ENCODE measurements around the gene LETM1.

LETM1 gene

DNA sequence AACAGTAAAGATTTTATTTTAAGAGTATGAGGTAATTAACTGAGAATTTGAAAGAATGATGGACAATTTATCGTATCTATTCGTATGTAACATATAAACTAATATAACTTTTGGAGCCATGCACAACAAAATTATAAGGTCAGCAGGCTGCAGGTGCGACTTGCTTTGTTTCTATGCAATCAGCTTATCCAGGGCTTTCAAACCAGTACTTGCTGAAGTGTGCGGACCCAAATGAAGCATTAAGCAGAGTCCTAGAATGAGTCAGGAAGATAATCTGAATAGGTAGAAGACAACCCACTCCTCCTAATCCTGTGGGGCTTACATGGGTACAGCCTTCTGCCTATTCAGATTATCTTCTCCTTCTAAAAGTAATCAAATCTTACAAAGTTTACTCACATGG lies 17.3 kb upstream of the LETM1 start:
- DNase-seq (ENCODE audit: extremely low read depth in 1 of 2, low read depth in 1 of 2): no peak

DNA sequence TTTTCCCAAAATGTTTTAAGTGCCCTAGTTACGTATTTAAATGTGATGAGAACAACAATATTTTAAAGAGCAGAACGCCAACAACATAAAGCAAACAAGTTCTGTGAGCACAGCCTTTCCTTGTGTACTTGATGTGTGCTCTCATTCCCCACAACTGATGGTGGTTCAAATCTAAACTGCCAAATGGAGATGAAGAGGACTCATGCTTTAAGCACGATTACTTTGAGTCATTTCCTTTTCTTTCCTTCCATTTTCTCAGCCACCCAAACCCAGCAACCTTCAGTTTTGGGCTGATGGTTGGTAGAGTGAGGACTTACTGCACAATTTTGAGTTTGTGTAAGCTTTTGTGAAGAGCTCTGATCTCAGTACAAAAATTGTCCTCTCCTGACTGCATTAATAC lies 16.9 kb upstream of the LETM1 start:
- no peak for DNase-seq (ENCODE audit: extremely low read depth in 1 of 2, low read depth in 1 of 2)

DNA sequence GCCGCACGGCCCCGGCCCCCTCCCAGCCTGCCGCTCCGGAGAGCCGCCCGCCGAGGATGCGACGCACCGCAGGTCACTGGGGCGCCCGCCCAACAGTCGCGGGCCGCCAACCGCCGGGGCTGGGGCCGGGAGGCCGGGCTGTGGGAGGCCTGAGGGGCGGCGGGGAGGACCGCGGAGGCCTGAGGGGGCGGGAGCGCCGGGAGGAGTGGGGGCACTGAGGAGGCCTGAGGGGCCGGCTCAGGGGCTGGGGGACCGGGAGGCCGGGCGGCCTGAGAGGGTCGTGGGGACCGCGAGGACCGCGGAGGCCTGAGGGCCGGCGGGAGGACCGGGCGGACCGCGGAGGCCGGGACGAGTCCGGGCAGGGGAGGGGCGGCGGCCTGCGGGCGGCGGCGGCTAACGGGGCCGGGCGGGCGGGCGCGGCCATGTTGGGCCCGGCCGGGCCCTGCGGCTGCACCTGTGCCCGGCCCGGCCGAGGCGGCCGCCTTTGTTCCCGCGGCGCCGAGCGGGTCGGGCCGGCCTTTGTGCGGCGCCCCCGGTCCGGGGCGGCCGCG lies 15.6 kb upstream of the LETM1 start:
- no peak for DNase-seq (ENCODE audit: extremely low read depth in 1 of 2, low read depth in 1 of 2)

DNA sequence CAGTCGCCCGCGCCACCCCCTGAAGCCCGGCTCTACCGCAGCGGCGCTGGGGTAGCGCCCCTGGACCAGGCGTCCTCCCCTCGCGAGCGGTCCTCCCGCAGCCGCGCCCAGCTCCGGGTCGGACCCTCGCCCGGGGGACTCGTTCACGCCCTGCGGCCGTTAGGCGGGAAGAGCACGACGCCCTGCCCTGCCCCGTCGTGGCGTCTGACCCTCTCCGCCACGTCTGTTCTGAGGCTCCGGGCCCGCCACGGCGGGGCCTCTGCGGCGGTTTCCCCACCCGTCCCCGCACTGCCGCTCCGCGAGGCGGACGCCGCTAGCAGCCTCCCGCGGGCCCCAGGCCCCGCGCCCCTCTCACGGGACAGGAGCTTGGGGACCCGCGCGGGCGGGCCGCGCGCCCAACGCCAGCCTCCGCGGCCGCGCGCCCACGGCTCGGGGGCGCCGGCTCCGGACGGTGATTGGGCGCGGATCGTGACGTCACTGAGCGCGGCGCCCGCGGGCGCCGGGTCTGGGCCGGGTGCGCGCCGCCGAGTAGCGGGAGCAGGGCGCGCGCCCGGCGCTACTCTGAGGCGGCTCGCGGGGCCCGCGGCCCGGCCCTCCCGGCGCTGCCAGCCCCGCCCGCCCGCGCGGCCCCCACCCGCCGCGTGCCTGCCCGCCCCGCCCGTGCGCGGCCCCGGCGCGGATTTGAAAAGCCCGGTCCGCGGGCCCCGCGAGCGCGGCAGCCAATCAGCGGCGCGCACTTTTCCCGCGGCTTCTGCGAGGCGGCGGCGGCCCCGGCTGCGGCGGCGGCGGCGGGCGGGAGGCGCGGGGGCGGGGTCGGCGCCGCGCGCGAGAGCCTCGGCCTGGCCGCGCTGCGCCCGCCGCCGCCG lies 14.9 kb upstream of the LETM1 start, which contains the start of gene NSD2:
NSD2 (plus strand) TSS at position 816 of the 866 bp plus-strand sequence. CDS start 29,262 bp downstream, outside the sequence.
- DNase-seq (ENCODE audit: extremely low read depth in 1 of 2, low read depth in 1 of 2): peak; percentile 66 to 87

DNA sequence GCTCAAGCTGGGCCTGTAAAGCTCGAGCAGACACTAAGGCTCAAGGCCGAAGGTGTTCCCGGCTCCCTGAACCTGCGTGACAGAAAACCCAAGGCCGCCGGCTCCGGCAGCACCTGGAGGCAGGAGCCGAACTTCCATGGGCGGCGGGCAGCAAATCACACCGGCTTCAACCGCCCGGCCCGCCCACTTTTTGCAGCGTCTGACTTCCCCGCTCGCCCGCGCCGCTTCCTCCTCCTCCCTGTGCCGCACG lies 14.3 kb upstream of the LETM1 start:
- peak; percentile 56 to 83 for DNase-seq (ENCODE audit: extremely low read depth in 1 of 2, low read depth in 1 of 2)

DNA sequence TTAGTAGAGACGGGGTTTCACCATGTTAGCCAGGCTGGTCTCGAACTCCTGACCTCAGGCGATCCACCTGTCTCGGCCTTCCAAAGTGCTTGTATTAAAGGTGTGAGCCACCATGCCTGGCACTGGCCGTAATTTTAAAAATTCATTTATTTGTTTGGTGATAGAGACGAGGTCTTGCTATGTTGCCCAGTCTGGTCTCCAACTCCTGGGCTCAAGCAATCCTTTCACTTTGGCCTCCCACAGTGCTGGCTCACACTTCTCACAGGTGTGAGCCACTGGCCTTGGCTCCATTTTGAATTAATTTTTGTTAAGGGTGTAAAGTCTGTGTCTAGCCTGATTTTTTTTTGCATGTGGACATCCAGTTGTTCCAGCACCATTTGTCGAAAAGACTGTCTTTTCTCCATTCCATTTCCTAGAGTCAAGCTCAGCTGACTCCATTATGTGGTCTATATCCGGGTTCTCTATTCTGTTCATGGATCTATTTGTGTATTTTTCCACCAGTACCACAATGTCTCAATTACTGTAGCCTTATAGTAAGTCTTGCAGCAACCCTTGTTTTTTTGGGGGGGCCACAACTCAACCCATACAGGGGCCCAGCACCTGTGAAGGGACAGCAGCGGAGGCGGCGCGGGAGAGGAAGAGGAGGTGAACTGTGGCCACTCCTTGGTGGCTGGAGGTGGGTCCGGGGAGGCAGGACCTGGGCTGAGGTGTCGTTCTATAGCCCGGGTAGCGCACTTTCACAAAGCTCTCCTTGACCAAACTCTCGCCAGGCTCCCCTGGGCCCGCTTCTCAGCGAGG lies 13.8 kb upstream of the LETM1 start:
- no peak for DNase-seq (ENCODE audit: extremely low read depth in 1 of 2, low read depth in 1 of 2)

DNA sequence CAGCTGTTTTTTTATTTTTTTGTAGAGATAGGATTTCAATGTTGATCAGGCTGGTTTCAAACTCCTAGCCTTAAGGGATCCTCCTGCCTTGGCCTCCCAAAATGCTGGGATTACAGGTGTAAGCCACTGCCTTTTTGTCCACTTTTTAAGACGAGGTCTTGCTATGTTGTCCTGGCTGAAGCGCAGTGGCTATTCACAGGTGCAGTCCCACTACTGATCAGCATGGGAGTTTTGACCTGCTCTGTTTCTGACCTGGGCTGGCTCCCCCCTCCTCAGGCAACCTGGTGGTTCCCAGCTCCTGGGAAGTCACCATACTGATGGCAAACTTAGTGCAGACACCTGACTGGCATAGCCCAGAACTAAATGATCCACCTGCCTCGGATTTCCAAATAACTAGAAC lies 13.0 kb upstream of the LETM1 start:
- no peak for DNase-seq (ENCODE audit: extremely low read depth in 1 of 2, low read depth in 1 of 2)

DNA sequence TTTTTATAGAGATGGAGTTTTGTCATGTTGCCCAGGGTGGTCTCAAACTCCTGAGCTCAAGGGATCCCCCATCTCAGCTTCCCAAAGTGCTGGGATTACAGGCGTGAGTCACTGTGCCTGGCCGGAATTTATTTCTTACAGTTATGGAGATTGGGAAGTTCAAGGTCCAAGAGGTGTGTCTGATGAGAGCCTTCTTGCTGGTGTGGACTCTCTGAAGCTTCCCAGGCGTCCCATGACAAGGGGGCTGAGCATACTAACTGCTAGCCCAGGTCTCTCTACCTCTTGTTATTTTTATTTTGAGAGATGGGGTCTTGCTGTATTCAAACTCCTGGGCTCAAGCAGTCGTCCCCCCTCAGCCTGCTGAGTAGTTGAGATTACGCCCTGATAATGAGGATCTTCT lies 12.3 kb upstream of the LETM1 start:
- DNase-seq (ENCODE audit: extremely low read depth in 1 of 2, low read depth in 1 of 2): no peak

DNA sequence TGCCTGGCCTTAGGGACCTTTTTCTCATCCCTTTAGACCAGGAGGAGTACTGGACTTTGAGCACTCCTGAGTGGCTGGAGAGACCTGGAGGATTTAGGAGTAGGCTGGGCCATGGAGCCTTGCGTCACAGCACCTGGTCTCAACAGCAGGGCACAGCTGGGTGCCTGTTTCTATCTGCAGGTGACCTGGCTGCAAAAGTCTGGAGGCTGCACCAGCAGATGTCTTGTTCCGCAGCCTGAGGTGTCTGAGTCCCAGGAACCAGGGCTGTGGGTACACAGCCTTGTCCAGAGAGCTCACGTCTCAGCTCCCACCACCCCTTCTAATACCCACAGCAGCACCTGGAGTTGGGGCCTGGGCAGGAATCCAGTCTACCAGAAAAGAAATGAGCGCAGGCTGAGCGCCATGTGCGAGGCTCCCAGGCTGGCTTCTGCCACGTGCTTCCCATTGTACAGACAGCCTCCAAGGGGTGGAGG lies 10.3 kb upstream of the LETM1 start:
- DNase-seq (ENCODE audit: extremely low read depth in 1 of 2, low read depth in 1 of 2): no peak

DNA sequence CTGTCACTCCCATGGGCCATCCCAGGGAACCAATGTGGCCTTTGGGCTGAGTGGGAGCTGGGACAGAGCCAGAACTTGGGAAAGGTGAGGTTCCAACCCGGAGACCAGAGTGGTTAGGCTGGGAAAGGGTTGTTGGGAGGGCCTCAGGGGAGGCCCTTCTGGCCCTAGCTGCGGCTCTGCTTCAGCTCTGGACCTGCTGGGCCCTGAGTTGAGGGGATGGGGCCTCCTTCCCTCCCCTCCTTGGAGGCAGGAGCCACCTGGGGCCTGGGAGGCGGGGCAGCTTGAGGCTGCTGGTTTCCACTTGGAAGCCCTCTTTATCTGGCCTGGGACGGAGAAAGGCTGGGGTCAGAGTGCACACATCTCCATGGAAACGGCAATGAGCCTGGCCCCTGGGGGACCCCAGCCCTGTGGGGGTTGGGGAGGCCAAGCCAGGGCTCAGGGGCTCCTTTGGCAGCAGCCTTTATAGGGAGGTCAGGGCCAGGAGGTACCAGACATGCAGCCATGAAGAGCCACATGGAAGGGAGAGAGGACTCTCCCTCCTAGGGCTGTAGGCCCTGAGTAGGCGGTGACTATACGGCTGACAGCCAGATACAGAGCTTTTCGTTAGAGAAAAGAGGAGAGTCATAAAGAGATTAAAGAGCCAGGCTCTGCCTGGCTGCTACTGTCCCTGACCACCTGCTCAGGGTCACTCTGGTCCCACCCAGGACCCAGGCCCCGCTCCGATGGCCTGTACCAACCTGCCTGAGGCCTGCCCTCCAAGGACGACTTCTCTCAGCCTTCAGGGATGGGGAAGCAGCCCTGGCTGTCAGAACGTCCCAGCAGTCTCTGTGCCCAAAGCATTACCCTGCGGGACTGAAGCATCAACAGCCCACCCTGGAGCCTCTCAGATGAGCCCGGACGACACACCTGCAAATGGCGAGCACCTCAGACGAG lies 8.4 kb upstream of the LETM1 start:
- no peak for DNase-seq (ENCODE audit: extremely low read depth in 1 of 2, low read depth in 1 of 2)

DNA sequence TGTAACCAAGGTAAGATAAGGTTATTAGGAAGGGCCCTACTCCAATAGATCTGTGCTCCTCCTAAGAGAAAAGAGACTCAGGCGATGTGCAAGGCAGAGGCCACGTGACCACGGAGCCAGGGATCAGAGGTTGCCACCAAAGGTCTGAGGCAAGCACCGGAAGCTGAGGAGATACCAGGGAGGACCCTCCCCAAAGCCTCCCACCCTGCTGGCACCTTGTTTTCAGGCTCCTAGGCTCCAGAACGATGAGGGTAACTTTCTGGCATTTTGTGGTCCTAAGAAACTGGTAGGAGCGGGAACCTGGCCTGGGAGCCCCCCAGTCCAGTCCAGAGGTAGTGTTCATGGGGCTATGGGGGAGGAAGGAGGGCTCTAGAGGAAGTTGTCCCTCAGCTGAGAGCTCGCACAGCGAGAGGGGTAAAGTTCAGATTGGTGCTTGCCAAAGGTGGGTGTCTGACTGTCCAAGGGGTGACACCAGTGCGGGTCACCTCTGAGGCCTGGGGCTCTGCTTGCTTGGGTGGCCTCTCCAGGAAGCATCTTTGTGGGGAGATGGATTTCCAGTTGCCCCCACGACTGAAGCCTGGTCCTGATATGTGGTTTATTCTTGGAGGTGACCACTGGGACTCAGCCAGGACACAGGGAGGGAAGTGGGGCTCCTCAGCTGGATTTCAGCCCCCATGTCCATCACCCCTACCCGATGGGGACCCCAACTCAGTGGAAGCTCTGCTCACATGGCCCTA lies 7.5 kb upstream of the LETM1 start:
- DNase-seq (ENCODE audit: extremely low read depth in 1 of 2, low read depth in 1 of 2): no peak

DNA sequence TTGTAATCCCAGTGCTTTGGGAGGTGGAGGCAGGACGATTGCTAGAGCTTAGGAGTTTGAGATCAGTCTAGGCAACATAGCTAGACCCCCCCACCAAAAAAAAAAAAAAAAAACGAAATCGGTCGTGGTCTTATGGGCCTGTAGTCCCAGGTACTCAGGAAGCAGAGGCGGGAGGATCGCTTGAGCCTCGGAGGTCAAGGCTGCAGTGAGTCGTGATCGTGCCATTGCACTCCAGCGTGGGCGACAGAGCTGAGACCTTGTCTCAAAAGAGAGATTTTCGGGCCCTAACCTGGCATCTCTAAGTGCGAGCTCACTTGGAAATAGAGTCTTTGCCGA lies 7.0 kb upstream of the LETM1 start:
- no peak for DNase-seq (ENCODE audit: extremely low read depth in 1 of 2, low read depth in 1 of 2)

DNA sequence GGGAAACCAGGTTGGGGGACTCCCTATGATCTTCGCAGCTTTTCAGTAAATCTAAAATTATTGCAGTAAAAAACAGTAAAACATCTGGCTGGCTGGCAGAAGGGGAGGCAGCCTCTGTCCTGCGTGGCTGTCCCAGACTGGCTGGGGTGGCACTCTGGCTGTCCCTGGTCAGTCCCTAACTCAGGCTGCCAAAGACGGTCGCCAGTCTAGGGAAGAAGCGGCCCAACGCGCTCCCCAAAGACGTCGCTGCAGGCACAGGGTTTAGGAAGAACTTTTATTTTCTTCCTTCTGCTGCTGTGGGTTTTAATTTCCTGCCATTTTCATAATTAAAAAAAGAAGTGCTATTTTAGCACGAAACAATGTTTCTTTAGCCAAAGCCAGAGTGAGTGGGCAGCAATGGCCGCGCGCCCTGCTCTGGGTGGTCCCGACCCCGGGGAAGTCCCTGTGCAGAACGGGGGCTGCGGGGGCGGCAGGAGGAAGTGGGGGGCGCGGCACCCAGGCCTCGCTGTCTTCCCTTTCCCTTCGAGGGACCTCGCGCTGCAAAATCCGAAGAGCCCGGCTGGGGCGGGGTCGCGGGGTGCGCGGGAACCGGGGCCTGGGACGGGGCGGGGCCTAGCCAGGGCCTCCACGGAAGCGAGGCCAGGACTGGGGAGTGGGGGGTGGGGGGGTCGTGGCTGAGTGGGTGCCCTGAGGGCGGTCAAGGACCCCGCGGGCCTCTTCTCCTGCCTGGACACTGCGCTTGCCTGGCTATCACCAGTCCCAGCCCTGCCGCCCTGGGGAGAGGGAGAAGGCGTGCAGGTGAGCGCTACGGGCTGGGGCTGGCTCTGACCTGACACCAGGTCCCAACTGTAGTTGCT lies 6.3 kb upstream of the LETM1 start:
- no peak for DNase-seq (ENCODE audit: extremely low read depth in 1 of 2, low read depth in 1 of 2)

DNA sequence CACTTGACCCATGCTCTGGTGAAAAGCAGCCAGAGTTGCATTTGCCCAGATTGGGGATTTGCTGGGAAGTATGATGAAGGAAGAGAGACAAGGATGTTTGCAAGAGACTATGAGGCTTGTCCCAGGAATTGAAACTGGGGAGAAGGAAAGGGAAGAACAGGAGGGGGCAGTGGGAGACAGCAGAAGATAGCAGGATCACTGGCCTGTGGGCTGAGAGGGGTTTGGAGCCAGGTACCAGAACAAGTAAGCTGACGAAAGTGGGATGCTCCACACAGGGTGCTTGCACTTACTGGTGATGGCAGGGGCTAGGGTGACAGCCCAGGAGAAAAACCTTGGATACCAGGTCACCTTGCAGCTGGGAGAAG lies 3.4 kb upstream of the LETM1 start:
- DNase-seq (ENCODE audit: extremely low read depth in 1 of 2, low read depth in 1 of 2): no peak

DNA sequence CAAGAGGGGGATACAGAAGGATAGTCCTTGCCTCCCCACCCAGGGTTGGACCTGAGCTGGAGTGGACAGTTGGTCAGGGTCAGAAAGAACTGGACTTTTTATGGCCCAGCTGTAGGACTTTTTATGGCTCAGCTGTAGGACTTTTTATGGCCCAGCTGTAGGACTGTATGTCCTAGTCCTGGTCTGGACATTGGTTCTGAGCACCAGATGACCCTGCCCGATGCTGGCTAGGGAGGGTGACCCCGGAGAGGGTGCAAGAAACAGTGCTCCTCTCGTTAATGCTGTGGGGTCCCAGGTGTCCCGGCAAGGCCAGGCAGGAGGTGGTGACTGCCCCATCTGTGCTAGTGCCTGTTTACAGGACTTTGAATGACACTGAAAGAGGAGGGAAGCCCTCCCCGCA lies 2.0 kb upstream of the LETM1 start:
- no peak for DNase-seq (ENCODE audit: extremely low read depth in 1 of 2, low read depth in 1 of 2)

DNA sequence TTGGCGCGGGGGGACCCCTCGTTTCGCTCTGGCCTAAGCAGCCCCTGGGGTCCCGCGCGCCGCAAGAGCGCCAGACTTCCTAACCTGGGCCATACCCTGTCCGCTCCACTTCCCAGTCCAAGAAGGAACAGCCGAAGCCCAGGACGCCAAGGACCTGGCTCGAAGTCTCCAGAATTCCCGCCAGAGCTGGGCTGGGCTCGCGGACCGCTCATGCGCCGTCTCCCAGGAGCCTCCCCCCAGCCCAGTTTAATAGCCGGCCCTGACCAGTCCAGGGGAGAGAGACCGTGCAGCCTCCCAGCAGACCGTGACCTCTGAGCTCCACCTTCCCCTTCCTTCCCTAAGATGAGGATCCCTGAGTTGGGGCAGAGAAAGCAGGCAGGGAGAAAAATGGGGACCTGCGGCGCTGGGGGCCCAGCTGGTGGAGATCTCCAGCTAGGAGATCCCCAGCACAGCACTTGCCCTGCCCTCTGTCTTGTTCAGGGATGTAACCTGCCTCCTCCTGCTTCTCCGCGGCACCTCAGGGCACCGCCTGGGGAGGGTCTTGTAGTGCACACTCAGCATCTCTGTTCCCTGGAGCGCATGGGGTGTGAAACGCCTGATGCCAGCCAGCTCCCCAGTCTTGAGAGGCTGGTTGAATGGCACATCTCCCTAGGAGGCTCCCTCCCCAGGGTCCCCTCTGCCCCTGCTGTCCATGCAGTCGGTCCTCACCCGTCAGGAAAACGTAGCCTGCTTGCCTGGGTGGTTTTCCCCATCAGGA lies 1.2 kb upstream of the LETM1 start:
- DNase-seq (ENCODE audit: extremely low read depth in 1 of 2, low read depth in 1 of 2): no peak

DNA sequence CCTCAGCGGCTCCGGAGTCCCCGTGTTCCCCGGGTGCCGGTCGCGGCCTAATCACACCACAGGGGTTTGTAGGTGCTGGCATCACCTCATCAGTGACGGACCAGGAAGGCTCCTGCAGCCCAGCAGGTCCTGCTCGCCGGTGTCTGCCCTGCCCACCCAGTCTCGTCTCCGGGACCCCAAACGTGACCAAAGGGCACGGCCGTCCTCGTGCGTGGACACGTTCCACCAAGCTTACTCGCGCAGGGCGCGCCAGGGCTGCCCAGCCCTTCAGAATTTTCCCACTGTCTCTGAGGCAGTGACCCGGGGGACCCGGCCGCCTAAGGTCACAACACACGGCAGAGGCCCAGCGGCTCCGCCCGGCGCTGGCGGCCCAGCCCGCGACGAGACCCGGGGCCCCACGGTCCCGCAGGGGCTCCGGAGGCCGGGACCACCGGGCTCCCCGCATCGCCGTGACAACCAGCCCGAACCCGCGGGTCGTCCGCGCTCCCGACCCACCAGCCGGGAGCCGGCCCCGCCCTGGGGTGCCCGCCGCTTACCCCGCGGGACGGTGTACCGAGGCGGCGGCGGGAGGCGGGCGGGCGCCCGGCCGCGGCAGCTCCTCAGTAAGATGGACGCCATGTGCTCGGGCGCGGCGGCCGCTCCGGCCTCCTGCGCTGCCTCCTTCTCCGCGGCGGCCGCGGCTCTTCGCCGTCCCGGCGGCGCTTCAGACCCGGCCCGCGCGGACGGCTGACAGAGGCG lies 454 bp downstream of the LETM1 start:
- no peak for DNase-seq (ENCODE audit: extremely low read depth in 1 of 2, low read depth in 1 of 2)

DNA sequence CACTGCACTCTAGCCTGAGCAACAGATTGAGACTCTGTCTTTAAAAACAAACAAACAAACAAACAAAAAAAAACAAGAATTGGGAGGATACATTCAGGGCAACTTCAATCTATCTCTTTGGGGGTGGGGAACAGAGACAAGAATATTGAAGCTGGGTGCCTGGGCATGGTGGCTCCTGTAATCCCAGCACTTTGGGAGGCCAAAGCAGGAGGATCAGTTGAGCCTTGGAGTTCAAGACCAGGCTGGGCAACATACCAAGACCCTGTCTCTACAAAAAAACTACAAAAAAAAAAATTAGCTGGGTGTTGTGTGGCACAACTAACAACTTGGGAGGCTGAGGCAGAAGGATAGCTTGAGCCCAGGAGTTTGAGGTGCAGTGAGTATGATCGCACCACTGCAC lies 1.2 kb downstream of the LETM1 start:
- DNase-seq (ENCODE audit: extremely low read depth in 1 of 2, low read depth in 1 of 2): no peak

Measured in activated CD8-positive, alpha-beta memory T cell treated with anti-CD3 and anti-CD28 coated beads for 1 hour (primary cell).